Activated naive CD4-positive, alpha-beta T cell treated with anti-CD3 and anti-CD28 coated beads, Interleukin-2, amount 10 ng/mL, durations not matched to agents 7 days and 5 days (primary cell): ENCODE data around the gene RNFT2.

Source experiments
- CTCF ChIA-PET: fragments of 350-600 bp; sonication (Branson Sonifier 250); formaldehyde crosslinking; loops from one replicate; lab custom pipeline; 2021; ENCODE audit warnings: antibody characterized with exemption; lab: Charles Lee
- DNase-seq: peaks from one replicate; pipeline ENCODE4 v3.0.0-alpha.2; 2020
- H3K27ac Mint-ChIP-seq: one replicate; pipeline ENCODE4 v1.8.0; 2021; ENCODE audit warnings: mild to moderate bottlenecking, moderate library complexity, mixed read lengths
- H3K27me3 Mint-ChIP-seq: one replicate; pipeline ENCODE4 v1.8.0; 2021; ENCODE audit warnings: mild to moderate bottlenecking, mixed read lengths
- H3K36me3 Mint-ChIP-seq: one replicate; pipeline ENCODE4 v1.8.0; 2021; ENCODE audit warnings: mixed read lengths
- H3K4me1 Mint-ChIP-seq: one replicate; pipeline ENCODE4 v1.8.0; 2021; ENCODE audit warnings: mixed read lengths
- H3K4me3 Mint-ChIP-seq: one replicate; pipeline ENCODE4 v1.8.0; 2021; ENCODE audit warnings: mild to moderate bottlenecking, moderate library complexity, mixed read lengths
- H3K9me3 Mint-ChIP-seq: one replicate; pipeline ENCODE4 v1.8.0; 2021; ENCODE audit warnings: mixed read lengths

The RNFT2 gene

DNA sequence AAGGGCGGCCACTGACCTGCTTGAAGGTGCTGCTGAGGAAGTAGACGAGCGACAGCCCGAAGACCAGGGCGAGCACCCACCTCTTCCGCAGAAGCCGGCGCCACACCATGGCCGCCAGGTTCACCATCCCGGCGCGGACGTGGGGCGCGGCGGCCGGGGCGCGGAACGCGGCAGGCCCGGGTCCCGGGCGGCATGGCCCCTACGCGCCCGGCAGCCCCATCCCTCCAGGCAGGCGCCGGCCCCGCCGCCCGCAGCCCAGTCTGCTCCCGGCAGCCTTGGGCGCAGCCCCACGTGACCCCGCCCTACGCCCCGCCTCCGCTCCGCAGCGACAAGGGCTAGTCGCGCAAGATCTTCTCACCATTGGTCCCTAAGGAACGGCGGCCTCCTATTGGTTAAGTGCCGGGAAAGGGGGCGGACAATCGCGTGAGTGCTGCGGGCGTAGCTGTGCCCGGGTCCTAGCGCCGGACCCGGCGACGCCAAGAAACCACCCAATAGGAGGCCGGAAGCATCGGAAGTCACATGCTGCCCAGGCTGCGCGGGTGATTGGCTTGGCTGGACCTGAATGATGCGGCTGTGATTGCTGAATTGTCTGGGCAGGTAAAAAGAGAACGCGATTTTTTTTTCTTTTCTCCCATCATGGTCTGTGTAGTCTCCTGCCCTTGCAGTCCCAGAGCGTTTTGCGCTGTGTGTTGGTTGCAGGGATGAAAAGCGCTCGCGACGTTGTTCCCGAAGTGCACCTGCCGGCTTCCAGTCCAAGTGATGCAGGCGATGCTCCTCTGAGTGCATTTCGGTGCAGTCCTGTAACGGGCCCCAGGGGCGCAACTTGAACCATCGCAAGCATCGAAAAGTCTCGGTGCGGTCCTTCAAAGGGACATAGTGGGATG, at the start of gene RNFT2, which contains the start of gene SPRING1:
Gene RNFT2, plus strand, starts transcription at position 542 of the 884 bp plus-strand sequence. CDS start 2,183 bp downstream, outside the sequence.
Gene SPRING1, minus strand, starts transcription at position 296 of the 884 bp plus-strand sequence. Its CDS starts 169 bp downstream, at position 127.
- peak; percentile 99 for DNase-seq

GRCh38 chr12:116689521-116689920, 48.6 kb upstream of the RNFT2 start:
- Mint-ChIP-seq H3K4me3 (no peak overlapping the region), H3K4me1 (peaks cover 14% of the 10 kb centered on the region), H3K27ac (no peak overlapping the region), H3K9me3 (no peaks in the 10 kb centered on the region), H3K27me3 (peaks cover 52% of the 10 kb centered on the region), H3K36me3 (no peaks in the 10 kb centered on the region)
- DNase-seq: no peak
- CTCF ChIA-PET: interaction anchor here (1.7 to 2.1 kb wide), 2 partner anchors 14 to 16 kb away, joined by 5 to 10 read pairs; no protein-coding TSS in a partner anchor

More for the DNA sequence above, at the start of gene RNFT2, which contains the start of gene SPRING1:
- Mint-ChIP-seq H3K4me1 (peaks cover 38% of the 10 kb centered on the region), H3K4me3 (peak within 1 kb of the TSS; percentile 84), H3K27me3 (no peaks in the 10 kb centered on the region), H3K27ac (peak within 1 kb of the TSS; percentile 86), H3K9me3 (no peaks in the 10 kb centered on the region), H3K36me3 (peaks cover 15% of the 10 kb centered on the region)
- CTCF ChIA-PET: no interaction called here

GRCh38 chr12:116689979-116690744, 48.0 kb upstream of the RNFT2 start:
- CTCF ChIA-PET: interaction anchor here (0.6 to 2.2 kb wide), 5 partner anchors 8 to 352 kb away, joined by 3 to 10 read pairs (median 5); no protein-coding TSS in a partner anchor
- no peaks in the 10 kb centered on the region for H3K9me3 Mint-ChIP-seq

DNA sequence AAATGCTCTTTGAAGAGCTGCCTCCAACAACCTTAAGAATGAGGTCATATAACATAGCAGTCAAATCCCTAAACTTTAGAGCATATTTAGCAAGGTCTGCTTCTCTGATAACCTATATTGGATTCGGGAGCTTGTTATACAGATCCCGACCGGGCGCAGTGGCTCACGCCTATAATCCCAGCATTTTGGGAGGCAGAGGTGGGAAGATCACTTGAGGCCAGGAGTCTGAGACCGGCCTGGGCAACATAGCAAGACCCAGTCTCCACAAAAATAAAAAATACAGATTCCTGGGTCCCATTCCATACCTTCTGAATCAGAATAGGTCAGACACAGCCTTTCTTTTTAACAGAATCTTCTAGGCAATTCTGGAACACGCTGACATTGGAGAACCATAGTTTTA, 46.9 kb upstream of the RNFT2 start:
- Mint-ChIP-seq H3K27me3 (peaks cover 69% of the 10 kb centered on the region), H3K27ac (no peak overlapping the region)

More at GRCh38 chr12:116689979-116690744, 48.0 kb upstream of the RNFT2 start:
- DNase-seq: no peak
- Mint-ChIP-seq H3K27me3 (peaks cover 59% of the 10 kb centered on the region), H3K4me1 (peaks cover 18% of the 10 kb centered on the region), H3K27ac (no peak overlapping the region), H3K36me3 (no peaks in the 10 kb centered on the region), H3K4me3 (no peak overlapping the region)

GRCh38 chr12:116691636-116692035, 46.5 kb upstream of the RNFT2 start:
- DNase-seq: no peak
- H3K9me3 Mint-ChIP-seq: no peaks in the 10 kb centered on the region
- H3K36me3 Mint-ChIP-seq: no peaks in the 10 kb centered on the region
- CTCF ChIA-PET: interaction anchor here (1.2 to 2.2 kb wide), 2 partner anchors 10 to 17 kb away, joined by 3 to 9 read pairs; no protein-coding TSS in a partner anchor
- H3K4me3 Mint-ChIP-seq: no peak overlapping the region
- peaks cover 73% of the 10 kb centered on the region for H3K27me3 Mint-ChIP-seq
- H3K27ac Mint-ChIP-seq: no peak overlapping the region
- H3K4me1 Mint-ChIP-seq: peaks cover 18% of the 10 kb centered on the region

More for the DNA sequence above, 46.9 kb upstream of the RNFT2 start:
- CTCF ChIA-PET: interaction anchor here (1.2 to 2.2 kb wide), 3 partner anchors 10 to 17 kb away, joined by 3 to 10 read pairs (median 9); no protein-coding TSS in a partner anchor
- H3K4me1 Mint-ChIP-seq: peaks cover 18% of the 10 kb centered on the region
- H3K36me3 Mint-ChIP-seq: no peaks in the 10 kb centered on the region
- no peak overlapping the region for H3K4me3 Mint-ChIP-seq
- no peak for DNase-seq
- no peaks in the 10 kb centered on the region for H3K9me3 Mint-ChIP-seq

- no peak overlapping the region for H3K4me3 Mint-ChIP-seq
- peaks cover 18% of the 10 kb centered on the region for H3K4me1 Mint-ChIP-seq
- CTCF ChIA-PET: interaction anchor here (2.2 kb wide), 1 partner anchor 9 kb away, joined by 9 read pairs; no protein-coding TSS in a partner anchor
- H3K36me3 Mint-ChIP-seq: no peaks in the 10 kb centered on the region
- H3K9me3 Mint-ChIP-seq: no peaks in the 10 kb centered on the region
- no peak overlapping the region for H3K27ac Mint-ChIP-seq
- DNase-seq: no peak
- H3K27me3 Mint-ChIP-seq: peaks cover 79% of the 10 kb centered on the region
Measured at GRCh38 chr12:116692605-116693004, 45.5 kb upstream of the RNFT2 start.

GRCh38 chr12:116693286-116694227, 44.6 kb upstream of the RNFT2 start:
- DNase-seq: no peak
- no peaks in the 10 kb centered on the region for H3K36me3 Mint-ChIP-seq
- CTCF ChIA-PET: interaction anchor here (0.6 to 2.0 kb wide), 2 partner anchors 10 to 29 kb away, joined by 3 to 5 read pairs; no protein-coding TSS in a partner anchor
- no peak overlapping the region for H3K27ac Mint-ChIP-seq
- H3K4me1 Mint-ChIP-seq: peaks cover 18% of the 10 kb centered on the region
- H3K27me3 Mint-ChIP-seq: peaks cover 82% of the 10 kb centered on the region
- no peak overlapping the region for H3K4me3 Mint-ChIP-seq
- no peaks in the 10 kb centered on the region for H3K9me3 Mint-ChIP-seq

DNA sequence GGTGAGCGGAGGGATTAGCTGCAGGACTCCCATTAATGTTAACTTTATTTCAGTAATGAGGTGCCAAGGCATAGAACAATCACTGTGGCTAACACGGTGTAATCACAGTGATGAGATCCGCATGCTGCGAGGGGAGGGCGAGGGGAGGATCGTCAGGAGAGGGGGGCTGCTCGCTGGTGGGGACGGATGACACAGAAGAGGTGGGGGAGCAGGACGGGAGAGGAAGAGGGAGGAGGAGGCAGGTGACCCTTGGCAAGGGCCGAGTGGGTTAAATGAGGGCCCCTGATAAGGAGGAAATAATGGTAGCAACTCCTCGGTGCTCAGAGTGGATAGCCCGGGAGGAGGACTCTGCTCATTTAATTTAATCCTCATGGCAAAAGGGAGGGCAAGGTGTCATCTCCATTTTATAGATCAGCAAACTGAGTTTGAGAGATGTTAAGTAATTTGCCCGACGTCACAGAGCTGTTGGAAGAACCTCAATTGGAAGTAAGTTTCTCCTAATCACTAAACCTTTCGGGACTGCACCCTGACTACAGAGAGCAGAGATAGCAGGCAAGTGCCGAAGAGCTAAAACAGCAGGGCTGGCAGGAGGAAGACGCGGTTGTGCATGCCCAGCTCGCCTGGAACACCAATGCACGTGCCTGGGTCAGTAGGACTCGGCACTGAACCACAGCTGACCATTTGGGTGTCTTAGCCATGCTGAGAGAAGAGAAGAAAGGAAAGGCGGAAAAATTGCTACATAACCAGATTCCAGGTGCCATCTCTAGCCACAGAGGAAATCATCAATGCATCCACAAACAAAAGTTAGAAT, 43.3 kb upstream of the RNFT2 start:
- CTCF ChIA-PET: interaction anchor here (0.5 to 2.0 kb wide), 4 partner anchors 9 to 330 kb away, joined by 3 to 6 read pairs (median 4); no protein-coding TSS in a partner anchor
- H3K4me3 Mint-ChIP-seq: no peak overlapping the region
- H3K27me3 Mint-ChIP-seq: peaks cover 79% of the 10 kb centered on the region
- no peaks in the 10 kb centered on the region for H3K36me3 Mint-ChIP-seq
- H3K9me3 Mint-ChIP-seq: no peaks in the 10 kb centered on the region
- no peak overlapping the region for H3K27ac Mint-ChIP-seq
- DNase-seq: no peak
- H3K4me1 Mint-ChIP-seq: peaks cover 18% of the 10 kb centered on the region

GRCh38 chr12:116695464-116695725, 42.7 kb upstream of the RNFT2 start:
- DNase-seq: no peak
- H3K9me3 Mint-ChIP-seq: no peaks in the 10 kb centered on the region
- CTCF ChIA-PET: interaction anchor here (1.4 to 2.0 kb wide), 3 partner anchors 8 to 14 kb away, joined by 3 to 6 read pairs (median 5); no protein-coding TSS in a partner anchor
- H3K27me3 Mint-ChIP-seq: peaks cover 77% of the 10 kb centered on the region
- no peak overlapping the region for H3K27ac Mint-ChIP-seq
- H3K4me3 Mint-ChIP-seq: no peak overlapping the region
- H3K4me1 Mint-ChIP-seq: peaks cover 18% of the 10 kb centered on the region
- no peaks in the 10 kb centered on the region for H3K36me3 Mint-ChIP-seq

DNA sequence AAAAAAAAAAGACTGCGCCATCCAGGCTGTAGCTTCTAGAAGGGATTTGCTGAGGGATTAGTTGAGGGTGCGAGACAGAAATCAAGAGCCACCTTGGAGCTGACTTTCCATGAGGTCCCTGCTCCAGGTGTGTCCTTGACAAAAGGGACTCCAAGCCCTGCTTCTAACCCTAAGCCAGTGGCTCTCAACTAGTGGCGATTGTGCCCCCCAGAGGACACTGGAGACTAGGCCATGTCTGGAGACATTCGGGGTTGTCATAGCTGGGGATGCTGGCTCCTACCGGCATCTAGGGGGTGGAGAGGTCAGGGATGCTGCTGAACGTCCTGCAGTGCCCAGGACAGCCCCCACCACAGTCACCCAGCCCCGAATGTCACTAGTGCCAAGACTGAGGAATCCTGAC, 40.8 kb upstream of the RNFT2 start:
- Mint-ChIP-seq H3K27me3 (peaks cover 59% of the 10 kb centered on the region), H3K4me1 (peaks cover 18% of the 10 kb centered on the region), H3K36me3 (no peaks in the 10 kb centered on the region), H3K4me3 (no peak overlapping the region), H3K27ac (no peak overlapping the region), H3K9me3 (no peaks in the 10 kb centered on the region)
- CTCF ChIA-PET: interaction anchor here (0.6 to 1.5 kb wide), 4 partner anchors 12 to 668 kb away, joined by 3 to 6 read pairs (median 3); no protein-coding TSS in a partner anchor
- peak; percentile 25 for DNase-seq

DNA sequence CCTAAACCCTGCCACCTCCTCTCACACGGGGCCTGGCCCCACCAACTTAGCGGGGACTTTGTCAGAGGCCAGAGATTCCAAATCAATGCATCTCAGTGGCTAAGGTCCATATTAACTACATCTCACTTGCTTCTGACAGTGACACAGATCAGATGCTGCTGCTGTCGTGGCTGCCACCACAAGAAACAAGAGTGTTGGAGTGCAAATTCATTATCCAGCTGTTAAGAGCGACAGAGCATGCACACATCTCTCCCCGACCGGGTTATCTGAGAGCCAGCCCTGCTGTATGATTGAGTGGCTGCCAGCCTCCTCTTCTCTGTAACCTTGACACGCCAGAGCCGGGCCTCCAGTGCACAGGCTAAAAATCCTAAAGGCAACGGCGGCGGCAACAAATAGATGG, 40.4 kb upstream of the RNFT2 start:
- Mint-ChIP-seq H3K9me3 (no peaks in the 10 kb centered on the region), H3K27me3 (peaks cover 55% of the 10 kb centered on the region), H3K36me3 (no peaks in the 10 kb centered on the region), H3K4me1 (peaks cover 16% of the 10 kb centered on the region), H3K27ac (no peak overlapping the region), H3K4me3 (no peak overlapping the region)
- DNase-seq: no peak
- CTCF ChIA-PET: interaction anchor here (0.6 to 1.5 kb wide), 5 partner anchors 11 to 422 kb away, joined by 3 to 6 read pairs (median 3); no protein-coding TSS in a partner anchor

DNA sequence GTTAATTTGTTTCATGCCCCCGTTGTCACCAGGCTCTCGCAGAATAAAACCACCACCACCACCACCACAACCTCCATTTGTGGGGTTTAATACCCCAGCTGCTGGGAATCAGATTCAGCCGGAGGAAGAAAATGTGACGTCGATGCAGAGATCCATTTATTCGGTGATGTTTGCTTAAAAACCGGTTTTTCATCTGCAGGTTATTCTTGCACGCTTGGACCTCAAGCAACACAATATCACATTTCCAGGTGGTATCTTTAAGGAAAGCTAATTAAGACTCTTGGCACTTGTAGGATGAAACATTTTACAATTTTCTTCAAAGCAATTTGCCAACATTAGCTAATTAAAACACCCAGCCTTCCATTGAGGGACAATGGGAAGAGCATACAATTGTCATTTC, 40.0 kb upstream of the RNFT2 start:
- H3K27me3 Mint-ChIP-seq: peaks cover 51% of the 10 kb centered on the region
- H3K27ac Mint-ChIP-seq: no peak overlapping the region
- H3K36me3 Mint-ChIP-seq: no peaks in the 10 kb centered on the region
- CTCF ChIA-PET: interaction anchor here (0.9 to 1.2 kb wide), 3 partner anchors 8 to 421 kb away, joined by 3 to 4 read pairs (median 3); no protein-coding TSS in a partner anchor
- DNase-seq: no peak
- no peak overlapping the region for H3K4me3 Mint-ChIP-seq
- H3K4me1 Mint-ChIP-seq: peaks cover 14% of the 10 kb centered on the region
- H3K9me3 Mint-ChIP-seq: no peaks in the 10 kb centered on the region
